Measurements from ENCODE around the gene PIAS4. TPM values are rescaled to one million over a fixed set of nuclear protein-coding genes. Genes with fewer than 3 reads are reported as not detected.
"Not testable (repeated sequence)": the region's sequence is repeated elsewhere in the genome, so short reads cannot be mapped to it uniquely, and the experiment has no call there.

PIAS4 gene
- total RNA-seq, 2 donors from 2014 or later, result 10.9 to 11.4 TPM

GRCh38 chr19:3963458-3964255 lies 43.9 kb upstream of the PIAS4 start:
- Histone ChIP-seq H3K27me3 (no peaks in the 10 kb centered on the region), H3K4me3 (no peak overlapping the region), H3K4me1 (peaks cover 0 to 56% of the 10 kb centered on the region in 2 donors), H3K27ac (peak overlapping the region; percentile 99 to 100), H3K36me3 (peaks cover 98% of the 10 kb centered on the region), H3K9me3 (no peaks in the 10 kb centered on the region)
- TF ChIP-seq CTCF (IDR thresholded peaks at IDR 0.05), result no peak
- no peak for DNase-seq (ENCODE audit: low spot score)

GRCh38 chr19:3964256-3965194 lies 43.0 kb upstream of the PIAS4 start:
- H3K36me3 ChIP-seq, result peaks cover 93% of the 10 kb centered on the region
- no peaks in the 10 kb centered on the region for H3K27me3 ChIP-seq
- DNase-seq (ENCODE audit: low spot score), result no peak
- H3K9me3 ChIP-seq, result no peaks in the 10 kb centered on the region
- H3K4me3 ChIP-seq, result no peak overlapping the region
- peak overlapping the region; percentile 99 to 100 for H3K27ac ChIP-seq
- peaks cover 0 to 65% of the 10 kb centered on the region in 2 donors for H3K4me1 ChIP-seq
- no peak for TF ChIP-seq CTCF (IDR thresholded peaks at IDR 0.05)

- H3K27ac ChIP-seq, result peak overlapping the region; percentile 99 to 100
- no peak for TF ChIP-seq CTCF (IDR thresholded peaks at IDR 0.05)
- peak overlapping the region in 1 of 2 donors; percentile 2 for H3K4me3 ChIP-seq
- H3K4me1 ChIP-seq, result peaks cover 0 to 70% of the 10 kb centered on the region in 2 donors
- H3K9me3 ChIP-seq, result no peaks in the 10 kb centered on the region
- H3K27me3 ChIP-seq, result no peaks in the 10 kb centered on the region
- DNase-seq (ENCODE audit: low spot score), result no peak
- peaks cover 75% of the 10 kb centered on the region for H3K36me3 ChIP-seq
Measured at GRCh38 chr19:3966051-3967017, 41.2 kb upstream of the PIAS4 start.

GRCh38 chr19:3967983-3968382 lies 39.6 kb upstream of the PIAS4 start:
- H3K9me3 ChIP-seq; H3K27me3 ChIP-seq; DNase-seq (ENCODE audit: low spot score): not testable (repeated sequence)
- H3K36me3 ChIP-seq, result peaks cover 59% of the 10 kb centered on the region
- peaks cover 0 to 63% of the 10 kb centered on the region in 2 donors for H3K4me1 ChIP-seq
- peak overlapping the region in 1 of 2 donors; percentile 17 for H3K4me3 ChIP-seq
- H3K27ac ChIP-seq, result peak overlapping the region; percentile 99 to 100

- H3K9me3 ChIP-seq, result no peaks in the 10 kb centered on the region
- peak overlapping the region; percentile 99 to 100 for H3K27ac ChIP-seq
- no peak for TF ChIP-seq CTCF (IDR thresholded peaks at IDR 0.05)
- peaks cover 51% of the 10 kb centered on the region for H3K36me3 ChIP-seq
- DNase-seq (ENCODE audit: low spot score), result peak; percentile 97
- H3K27me3 ChIP-seq, result no peaks in the 10 kb centered on the region
- H3K4me3 ChIP-seq, result peak overlapping the region; percentile 4 to 95
- peaks cover 0 to 63% of the 10 kb centered on the region in 2 donors for H3K4me1 ChIP-seq
Measured at GRCh38 chr19:3968556-3969434, 38.7 kb upstream of the PIAS4 start.

Data from right atrium auricular region (tissue), 2 donors.